Nephron (organoid): ENCODE data around the gene OSBPL5.

Source experiments
- H3K27ac Mint-ChIP-seq, 3 experiments: 2 replicates each; pipeline ENCODE4 v1.8.0; 2020; ENCODE audit warnings: mixed read lengths in 3 of 3, mild to moderate bottlenecking in 2 of 3, moderate library complexity in 1 of 3
- H3K27me3 Mint-ChIP-seq: 2 replicates; pipeline ENCODE4 v1.8.0; 2021; ENCODE audit warnings: low read depth, mild to moderate bottlenecking, moderate library complexity, mixed read lengths
- H3K36me3 Mint-ChIP-seq: 2 replicates; pipeline ENCODE4 v1.8.0; 2020; ENCODE audit warnings: low read depth, mixed read lengths
- H3K4me1 Mint-ChIP-seq: 2 replicates; pipeline ENCODE4 v1.8.0; 2020; ENCODE audit warnings: mixed read lengths
- H3K4me3 Mint-ChIP-seq, 3 experiments: 2 replicates each; pipeline ENCODE4 v1.8.0; 2020; ENCODE audit warnings: mild to moderate bottlenecking in 3 of 3, mixed read lengths in 3 of 3, moderate library complexity in 2 of 3
- H3K9me3 Mint-ChIP-seq: 2 replicates; pipeline ENCODE4 v1.8.0; 2020; ENCODE audit warnings: mixed read lengths
- CTCF ChIP-seq, 3 experiments: fragments of 200-600 bp; sonication (generic); IDR thresholded peaks; one replicate each; pipeline ENCODE4 v1.5.0; 2021; ENCODE audit warnings: antibody characterized with exemption in 3 of 3; ENCODE audit not compliant: unreplicated experiment in 3 of 3

OSBPL5 gene

GRCh38 chr11:3183523-3183922, 18.4 kb upstream of the OSBPL5 start:
- peaks cover 7% of the 10 kb centered on the region for H3K9me3 Mint-ChIP-seq
- no peak overlapping the region for H3K4me3 Mint-ChIP-seq
- H3K36me3 Mint-ChIP-seq, result no peaks in the 10 kb centered on the region
- no peaks in the 10 kb centered on the region for H3K4me1 Mint-ChIP-seq
- no peak overlapping the region for H3K27ac Mint-ChIP-seq
- H3K27me3 Mint-ChIP-seq, result peaks cover 24% of the 10 kb centered on the region
- TF ChIP-seq CTCF (IDR thresholded peaks at IDR 0.05; ENCODE audit: unreplicated experiment in 3 of 3), result no peak

- Mint-ChIP-seq H3K9me3 (peaks cover 11% of the 10 kb centered on the region), H3K27me3 (peaks cover 17% of the 10 kb centered on the region), H3K4me1 (no peaks in the 10 kb centered on the region), H3K4me3 (no peak overlapping the region), H3K27ac (no peak overlapping the region), H3K36me3 (no peaks in the 10 kb centered on the region)
- TF ChIP-seq CTCF (IDR thresholded peaks at IDR 0.05; ENCODE audit: unreplicated experiment in 3 of 3), result no peak
Measured at GRCh38 chr11:3182462-3182852, 17.3 kb upstream of the OSBPL5 start.

GRCh38 chr11:3181725-3182461, 16.8 kb upstream of the OSBPL5 start:
- no peak for TF ChIP-seq CTCF (IDR thresholded peaks at IDR 0.05; ENCODE audit: unreplicated experiment in 3 of 3)
- Mint-ChIP-seq H3K27me3 (peaks cover 12% of the 10 kb centered on the region), H3K4me3 (no peak overlapping the region), H3K9me3 (peaks cover 11% of the 10 kb centered on the region), H3K4me1 (no peaks in the 10 kb centered on the region), H3K27ac (no peak overlapping the region), H3K36me3 (no peaks in the 10 kb centered on the region)

- Mint-ChIP-seq H3K4me1 (no peaks in the 10 kb centered on the region), H3K27ac (no peak overlapping the region), H3K36me3 (no peaks in the 10 kb centered on the region), H3K27me3 (peaks cover 8% of the 10 kb centered on the region), H3K4me3 (no peak overlapping the region), H3K9me3 (peaks cover 15% of the 10 kb centered on the region)
- no peak for TF ChIP-seq CTCF (IDR thresholded peaks at IDR 0.05; ENCODE audit: unreplicated experiment in 3 of 3)
Measured at GRCh38 chr11:3180869-3181268, 15.8 kb upstream of the OSBPL5 start.

GRCh38 chr11:3178349-3178748, 13.2 kb upstream of the OSBPL5 start:
- no peak overlapping the region for H3K4me3 Mint-ChIP-seq
- no peaks in the 10 kb centered on the region for H3K36me3 Mint-ChIP-seq
- no peaks in the 10 kb centered on the region for H3K4me1 Mint-ChIP-seq
- no peak for TF ChIP-seq CTCF (IDR thresholded peaks at IDR 0.05; ENCODE audit: unreplicated experiment in 3 of 3)
- H3K27me3 Mint-ChIP-seq, result peaks cover 3% of the 10 kb centered on the region
- H3K9me3 Mint-ChIP-seq, result peaks cover 21% of the 10 kb centered on the region
- no peak overlapping the region for H3K27ac Mint-ChIP-seq

- Mint-ChIP-seq H3K27me3 (peaks cover 3% of the 10 kb centered on the region), H3K27ac (no peak overlapping the region), H3K36me3 (no peaks in the 10 kb centered on the region), H3K4me3 (no peak overlapping the region), H3K9me3 (peaks cover 21% of the 10 kb centered on the region), H3K4me1 (no peaks in the 10 kb centered on the region)
- TF ChIP-seq CTCF (IDR thresholded peaks at IDR 0.05; ENCODE audit: unreplicated experiment in 3 of 3), result no peak
Measured at GRCh38 chr11:3177931-3178330, 12.8 kb upstream of the OSBPL5 start.
